Measurements from ENCODE around the gene HCN1.
"Not testable (repeated sequence)": the region's sequence is repeated elsewhere in the genome, so short reads cannot be mapped to it uniquely, and the experiment has no call there.

HCN1 gene

DNA sequence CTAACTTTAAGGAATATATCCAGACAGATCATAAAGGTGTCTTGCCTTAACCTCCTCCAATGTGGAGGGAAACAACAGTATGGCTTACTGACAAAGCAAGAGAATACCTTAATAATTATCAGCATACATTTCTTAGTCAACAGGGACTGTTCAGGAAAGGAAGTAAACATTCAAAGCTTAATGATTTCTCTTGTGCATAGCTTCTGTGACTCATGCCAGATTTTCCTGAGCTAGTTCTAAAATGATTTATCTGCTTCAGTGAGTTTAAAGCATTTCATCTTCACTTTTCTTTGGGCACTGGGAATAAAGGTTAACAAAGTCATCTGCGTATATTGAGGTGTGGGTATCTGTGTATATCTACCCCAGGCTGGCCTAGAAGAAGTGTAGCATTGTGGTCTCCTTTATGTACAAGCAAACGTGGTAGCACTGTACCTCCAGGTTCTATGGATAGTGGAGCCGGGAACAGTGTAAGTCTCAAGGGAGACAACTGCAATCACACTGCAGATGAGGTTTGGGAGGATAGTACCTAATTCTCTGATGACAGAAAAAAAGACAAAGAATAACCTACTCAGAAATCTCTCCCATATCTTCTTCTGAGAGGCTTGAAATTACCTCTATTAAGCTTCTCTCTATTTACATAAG, 284.1 kb downstream of the HCN1 start:
- no peak for DNase-seq

DNA sequence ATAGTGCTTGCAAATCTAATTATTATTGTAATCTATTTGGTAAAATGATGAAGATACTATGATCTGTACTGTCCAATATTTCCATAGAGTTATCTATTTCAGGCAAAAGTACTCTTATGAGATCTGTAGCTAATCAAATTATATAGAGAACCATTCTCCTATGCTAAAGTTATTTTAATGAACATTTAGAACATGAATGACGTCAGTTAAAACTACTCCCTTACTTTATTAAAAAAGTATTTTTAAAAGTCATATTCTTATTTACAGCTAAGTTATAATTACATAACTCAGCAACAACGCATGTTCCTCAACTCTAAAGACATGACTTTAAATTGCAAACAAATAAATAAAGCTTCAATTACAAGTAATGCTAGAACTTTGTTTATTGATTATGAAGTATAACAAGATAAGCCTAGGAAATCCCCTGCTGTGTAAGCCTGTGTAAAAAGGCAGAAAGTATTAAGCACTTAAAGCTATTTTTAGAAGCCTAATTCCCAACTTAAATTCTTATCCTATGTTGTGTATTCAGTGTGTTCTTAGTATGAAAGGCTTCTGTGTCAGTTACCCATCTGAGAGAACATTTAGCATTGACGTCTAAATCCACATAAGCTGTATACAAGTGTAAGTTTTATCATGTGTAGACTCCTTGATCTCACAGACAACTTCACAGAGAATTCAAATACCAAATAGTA, 285.7 kb downstream of the HCN1 start:
- no peak for DNase-seq

DNA sequence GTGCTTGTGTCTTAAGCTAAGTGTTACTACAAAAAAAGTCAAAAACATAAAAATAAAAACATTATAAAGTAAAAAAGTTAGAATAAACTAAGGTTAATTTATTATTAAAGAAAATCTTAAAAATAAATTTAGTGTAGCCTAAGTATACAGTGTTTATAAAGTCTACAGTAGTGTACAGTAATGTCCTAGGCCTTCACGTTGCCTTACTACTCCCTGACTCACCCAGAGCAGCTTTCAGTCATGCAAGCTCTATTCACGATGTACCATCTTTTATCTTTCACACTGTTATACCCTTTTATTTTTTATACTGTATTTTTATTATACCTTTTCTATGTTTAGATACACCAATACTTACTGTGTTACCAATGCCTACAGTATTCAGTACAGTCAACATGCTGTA, 288.1 kb downstream of the HCN1 start:
- DNase-seq: no peak

DNA sequence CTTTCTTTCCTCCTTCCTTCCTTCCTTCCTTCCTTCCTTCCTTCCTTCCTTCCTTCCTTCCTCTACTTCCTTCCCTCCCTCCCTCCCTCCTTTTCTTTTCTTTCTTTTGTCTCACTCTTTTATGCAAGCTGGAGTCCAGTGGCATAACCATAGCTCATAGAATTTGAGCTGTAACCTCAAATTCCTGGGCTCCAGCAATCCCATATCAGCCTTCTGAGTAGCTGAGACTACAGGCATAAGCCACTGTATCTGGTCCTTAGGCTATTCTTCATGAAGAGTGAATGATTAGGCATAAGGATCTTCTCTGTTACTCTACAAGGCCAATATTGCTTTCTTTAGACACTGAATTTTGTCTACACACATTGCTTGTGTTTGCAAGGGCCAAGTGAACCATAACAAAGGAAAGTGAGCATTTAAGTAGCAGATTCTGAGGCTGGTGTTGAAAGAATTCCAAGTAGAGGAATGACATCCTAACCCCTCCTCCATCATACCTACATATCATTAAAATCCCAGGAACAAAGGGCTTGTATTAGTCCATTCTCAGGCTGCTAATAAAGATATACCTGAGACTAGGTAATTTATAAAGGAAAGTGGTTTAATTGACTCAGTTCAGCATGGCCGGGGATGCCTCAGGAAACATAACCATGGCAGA, 293.2 kb downstream of the HCN1 start:
- no peak for DNase-seq

DNA sequence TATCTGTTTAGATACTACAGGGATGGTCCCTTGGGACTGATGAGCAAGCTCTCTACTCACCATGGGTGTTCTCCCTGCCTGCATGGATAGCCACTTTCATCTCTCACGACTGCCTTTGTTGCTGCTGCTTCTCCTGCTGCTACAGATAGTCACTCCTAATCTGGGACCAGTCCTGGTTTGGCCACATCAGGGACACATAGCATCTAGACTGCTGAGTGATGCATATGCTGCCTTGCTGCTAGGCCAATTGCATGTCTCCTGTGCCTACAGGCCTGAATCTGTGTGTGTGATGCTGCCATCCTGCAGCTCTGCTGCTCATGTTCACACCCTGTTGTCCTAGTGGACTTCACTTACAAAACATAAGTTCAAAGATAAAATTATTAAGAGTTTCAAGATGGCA, 297.1 kb downstream of the HCN1 start:
- no peak for DNase-seq

DNA sequence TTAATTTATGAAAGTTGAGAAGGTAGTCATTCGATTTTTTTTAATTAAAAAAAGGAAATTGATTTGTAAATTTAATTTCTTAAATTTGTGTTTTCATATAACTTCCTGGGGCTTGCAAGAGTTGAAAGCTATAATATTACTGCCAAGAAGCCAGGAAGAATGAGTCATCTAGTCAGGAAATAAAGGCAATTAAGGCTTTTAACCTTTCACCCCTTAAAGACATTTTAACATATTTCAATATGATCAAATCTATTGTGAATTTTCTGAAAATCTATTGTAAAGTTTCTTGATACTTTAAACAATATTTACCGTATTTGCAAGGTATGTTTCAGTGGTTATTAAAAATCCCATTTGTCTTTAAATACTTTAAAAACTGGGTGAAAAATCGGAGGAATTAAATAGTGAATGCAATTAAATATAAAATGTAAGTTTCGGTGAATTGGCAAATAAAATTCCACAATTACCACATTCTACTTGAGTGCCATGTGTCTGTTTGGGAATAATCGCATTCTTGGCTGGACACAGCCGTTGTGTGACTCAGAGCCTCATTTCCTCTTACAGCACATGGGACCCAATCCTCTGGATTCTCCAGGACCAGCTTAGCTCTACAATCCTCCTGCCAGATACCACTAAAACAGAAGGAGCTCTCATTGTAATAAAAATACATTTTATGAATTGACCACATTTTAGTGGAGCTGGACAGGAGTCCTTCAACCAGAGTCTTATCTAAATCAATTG, 310.7 kb downstream of the HCN1 start:
- no peak for DNase-seq

DNA sequence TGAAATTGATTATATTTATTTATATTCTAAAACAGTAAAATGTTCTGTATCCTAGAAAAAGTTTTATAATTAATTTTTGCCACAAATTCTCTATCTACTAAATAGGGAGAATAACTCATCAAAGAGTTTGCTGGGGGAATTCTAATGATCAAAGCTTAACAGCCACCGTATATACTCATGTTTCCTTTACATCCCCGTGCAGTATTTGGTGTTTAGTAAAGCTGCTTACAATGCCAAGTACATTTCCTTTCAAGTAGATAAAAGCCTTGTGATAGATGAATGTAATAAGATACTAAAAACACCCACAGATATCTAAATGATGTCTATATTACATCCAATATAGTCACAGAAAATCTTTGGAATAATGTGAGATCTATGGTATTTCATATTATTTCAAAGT, 312.2 kb downstream of the HCN1 start:
- no peak for DNase-seq

DNA sequence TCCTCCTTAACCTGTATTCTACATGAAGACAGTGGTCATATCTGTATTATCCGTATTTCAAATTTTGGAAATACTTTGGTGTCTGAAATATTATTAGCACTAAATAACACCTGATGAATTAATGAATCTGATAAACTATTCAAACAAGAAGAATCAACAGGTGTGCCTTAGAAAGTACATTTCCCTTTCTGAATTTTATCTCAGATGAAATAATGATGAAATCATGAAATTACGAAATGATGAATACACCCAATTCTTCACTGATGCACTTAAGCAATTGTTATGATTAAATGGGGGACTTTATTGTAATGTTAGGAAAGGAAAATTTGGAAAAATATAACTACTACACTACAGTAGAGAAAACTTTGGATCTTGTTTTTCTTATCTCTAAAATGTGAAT, 313.6 kb downstream of the HCN1 start:
- DNase-seq: no peak

DNA sequence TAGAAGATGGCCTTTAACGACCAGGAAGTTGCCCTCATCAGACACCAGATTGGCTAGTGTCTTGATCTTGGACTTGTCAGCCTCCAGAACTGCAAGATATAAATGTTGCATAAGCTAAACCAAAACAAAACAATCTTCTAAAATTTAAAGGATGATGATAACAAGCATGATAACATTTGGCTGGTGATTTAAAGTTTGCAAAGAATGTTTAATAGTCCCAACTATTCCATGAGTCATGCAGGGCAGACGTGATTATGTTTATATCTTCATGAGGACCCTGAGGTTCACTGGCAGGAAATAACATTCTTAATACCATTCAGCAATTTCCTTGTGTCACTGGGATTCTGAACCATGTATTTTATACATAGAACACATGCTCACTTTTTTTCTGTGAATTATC, 319.8 kb downstream of the HCN1 start:
- DNase-seq: no peak

DNA sequence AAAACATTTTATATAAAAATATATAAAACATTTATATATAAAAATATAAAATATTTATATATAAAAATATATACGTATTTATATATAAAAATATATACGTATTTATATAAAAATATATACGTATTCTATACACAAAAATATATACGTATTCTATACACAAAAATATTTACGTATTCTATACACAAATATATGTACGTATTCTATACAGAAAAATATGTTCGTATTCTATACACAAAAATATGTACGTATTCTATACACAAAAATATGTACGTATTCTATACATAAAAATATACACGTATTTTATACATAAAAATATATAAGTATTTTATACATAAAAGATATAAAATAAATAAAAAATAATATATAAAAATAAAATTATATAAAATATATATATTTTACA, 323.6 kb downstream of the HCN1 start:
- DNase-seq: no peak

DNA sequence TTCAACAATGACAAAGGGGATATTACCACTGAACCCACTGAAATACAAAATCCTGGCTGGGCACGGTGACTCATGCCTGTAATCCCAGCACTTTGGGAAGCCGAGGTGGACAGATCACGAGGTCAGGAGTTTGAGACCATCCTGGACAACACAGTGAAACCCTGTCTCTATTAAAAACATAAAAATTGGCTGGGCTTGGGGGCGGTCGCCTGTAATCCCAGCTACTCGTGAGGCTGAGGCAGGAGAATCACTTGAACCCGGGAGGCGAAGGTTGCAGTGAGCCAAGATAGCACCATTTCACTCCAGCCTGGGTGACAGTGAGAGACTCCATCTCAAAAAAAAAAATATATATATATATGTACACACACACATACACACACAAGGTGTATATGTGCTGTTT, 324.8 kb downstream of the HCN1 start:
- not testable (repeated sequence) for DNase-seq

DNA sequence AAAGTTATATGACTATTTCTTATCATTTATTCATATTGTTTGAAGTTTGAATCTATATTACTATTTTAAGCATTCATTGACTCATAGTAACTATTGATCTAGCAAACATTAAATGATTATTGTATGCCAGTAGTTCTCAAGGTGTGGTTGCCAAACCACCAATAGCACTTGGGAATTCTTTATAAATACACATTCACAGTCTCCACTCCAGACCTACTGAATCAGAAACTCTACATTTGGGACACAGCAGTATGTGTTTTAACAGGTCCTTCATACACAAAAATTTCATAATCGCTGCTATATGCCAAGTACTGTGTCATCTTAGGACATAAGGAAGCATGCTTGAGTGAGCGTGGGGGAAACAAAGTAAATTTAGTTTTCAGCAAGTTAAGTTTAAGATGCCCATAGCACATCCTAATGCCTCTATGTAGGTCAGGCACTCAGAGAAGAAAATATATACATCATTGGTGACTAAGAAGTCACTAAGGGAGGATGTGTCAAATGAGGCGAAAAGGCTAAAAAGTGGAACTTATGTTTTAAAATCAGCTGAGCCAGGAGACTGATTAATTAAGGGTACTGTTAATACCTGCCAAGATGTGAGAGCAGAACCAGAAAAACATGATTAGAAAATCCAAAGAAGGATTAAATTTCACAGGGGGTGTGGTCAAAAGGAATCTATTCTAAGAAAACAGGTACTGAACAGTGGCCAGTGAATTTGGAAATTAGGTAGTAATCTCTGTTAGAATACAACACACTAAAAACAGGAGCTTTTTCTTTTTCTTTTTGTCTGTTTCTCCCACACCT, 340.8 kb downstream of the HCN1 start:
- DNase-seq: no peak

DNA sequence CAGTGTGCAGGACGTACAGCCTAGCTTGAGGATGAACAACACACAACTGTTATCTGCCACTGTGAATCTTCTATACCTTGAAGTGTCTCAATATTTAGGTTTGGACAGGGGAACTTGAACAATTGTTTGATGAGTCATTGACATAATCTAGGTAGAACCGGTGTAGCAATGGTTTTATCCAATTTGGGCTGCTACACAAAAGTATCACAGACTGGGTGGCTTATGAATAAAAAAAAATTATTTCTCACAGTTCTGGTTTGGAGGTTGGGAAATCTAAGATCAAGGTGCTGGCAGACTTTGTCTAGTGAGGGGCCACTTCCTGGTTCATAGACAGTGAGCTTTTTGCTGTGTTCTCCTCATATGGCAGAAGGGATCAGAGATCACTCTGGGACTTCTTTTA, 359.7 kb downstream of the HCN1 start:
- no peak for DNase-seq

DNA sequence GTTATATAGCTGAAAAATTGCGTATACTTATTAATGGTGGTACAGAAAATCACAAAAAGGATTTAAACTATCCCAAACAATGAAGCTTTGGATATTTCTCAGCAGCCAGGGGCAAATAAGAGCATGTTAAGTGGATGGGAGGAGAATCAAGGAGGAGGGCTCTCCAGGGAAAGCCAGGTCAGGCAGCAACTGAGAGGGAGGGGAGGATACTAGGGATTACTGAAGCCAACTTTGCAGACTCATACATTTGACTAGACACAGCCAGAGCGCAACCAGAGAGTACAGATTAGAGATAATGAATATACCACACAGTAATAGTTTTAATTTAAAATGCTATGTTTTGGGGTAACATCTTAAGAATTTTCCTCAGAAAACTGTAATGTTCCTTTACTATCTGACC, 360.2 kb downstream of the HCN1 start:
- DNase-seq: no peak

DNA sequence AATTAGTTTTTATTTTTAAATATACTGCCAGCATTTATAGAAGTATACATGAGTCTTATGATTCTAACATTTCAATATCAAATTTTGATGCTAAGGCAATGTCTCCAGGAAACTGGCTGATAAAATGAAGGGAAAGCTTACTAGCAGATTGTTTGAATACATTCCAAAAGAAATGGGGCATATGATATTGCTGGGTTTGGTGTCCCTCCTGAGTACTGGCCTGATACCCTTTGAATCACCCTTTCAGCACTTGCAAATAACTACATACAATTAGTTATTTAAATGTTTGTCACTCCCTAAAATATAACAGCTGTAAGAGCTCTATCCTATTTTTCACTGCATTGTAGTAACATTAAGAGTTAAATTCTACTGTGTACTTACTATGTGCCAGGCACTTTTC, 360.8 kb downstream of the HCN1 start:
- no peak for DNase-seq

DNA sequence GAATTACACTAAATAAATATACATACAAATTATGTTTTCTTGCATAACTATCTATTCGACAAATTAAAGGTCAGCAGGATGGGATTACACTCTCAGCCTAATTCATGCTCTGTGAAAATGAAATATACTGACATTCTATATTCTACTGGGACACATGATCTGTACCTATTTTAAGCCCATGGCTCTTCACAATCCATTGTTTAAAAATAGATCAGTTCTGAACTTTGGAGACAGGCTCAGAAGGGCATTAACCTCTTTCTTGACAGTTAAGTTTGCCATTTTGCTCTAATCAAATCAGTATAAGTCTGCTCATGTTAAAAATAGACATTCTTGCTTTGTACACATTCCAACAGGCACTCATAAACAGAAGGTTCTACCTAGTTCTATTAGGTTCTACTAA, 361.2 kb downstream of the HCN1 start:
- DNase-seq: no peak

DNA sequence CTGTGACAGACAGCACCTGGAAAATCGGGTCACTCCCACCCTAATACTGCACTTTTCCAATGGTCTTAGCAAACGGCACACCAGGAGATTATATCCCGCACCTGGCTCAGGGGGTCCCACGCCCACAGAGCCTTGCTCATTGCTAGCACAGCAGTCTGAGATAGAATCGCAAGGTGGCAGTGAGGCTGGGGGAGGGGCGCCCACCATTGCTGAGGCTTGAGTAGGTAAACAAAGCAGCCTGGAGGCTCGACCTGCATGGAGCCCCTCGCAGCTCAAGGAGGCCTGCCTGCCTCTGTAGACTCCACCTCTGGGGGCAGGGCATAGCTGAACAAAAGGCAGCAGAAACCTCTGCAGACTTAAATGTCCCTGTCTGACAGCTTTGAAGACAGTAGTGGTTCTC, 383.6 kb downstream of the HCN1 start:
- not testable (repeated sequence) for DNase-seq

DNA sequence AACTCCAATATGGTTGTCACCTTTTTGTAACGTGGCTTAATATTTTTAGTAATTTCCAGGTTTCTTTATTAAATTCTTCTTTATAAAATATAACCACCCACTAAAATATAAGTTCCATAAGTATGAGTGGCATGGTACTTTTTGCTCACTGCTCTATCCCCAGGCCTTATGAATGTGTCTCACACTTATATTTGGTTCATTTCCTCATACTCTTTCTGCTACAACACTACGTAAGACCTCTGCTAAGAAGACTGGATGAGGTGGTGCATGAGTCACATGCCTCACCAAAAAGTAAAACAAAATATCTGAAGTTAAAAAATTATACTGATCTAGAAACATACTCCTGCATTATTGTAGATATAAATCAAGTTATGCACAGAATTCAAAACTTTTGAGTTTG, 400.9 kb downstream of the HCN1 start:
- DNase-seq: no peak

DNA sequence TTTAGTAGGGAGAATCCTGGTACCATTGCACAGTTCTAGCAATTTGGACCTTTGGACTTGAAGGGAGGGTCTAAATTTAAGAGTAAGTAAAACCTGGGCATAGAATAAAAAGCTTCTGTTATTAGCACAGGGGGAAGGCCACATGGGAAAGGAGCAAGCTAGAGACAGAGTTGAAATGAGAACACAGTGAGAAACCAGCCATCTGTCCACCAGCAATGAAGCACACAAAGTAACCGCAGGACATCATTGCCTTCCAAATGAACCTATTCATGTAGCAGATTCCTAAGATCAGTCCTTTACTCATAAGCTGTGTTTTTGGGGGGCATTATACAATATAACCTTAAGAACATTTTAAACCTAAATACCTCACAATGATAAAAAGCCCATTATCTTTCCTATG, 407.4 kb downstream of the HCN1 start:
- no peak for DNase-seq

DNA sequence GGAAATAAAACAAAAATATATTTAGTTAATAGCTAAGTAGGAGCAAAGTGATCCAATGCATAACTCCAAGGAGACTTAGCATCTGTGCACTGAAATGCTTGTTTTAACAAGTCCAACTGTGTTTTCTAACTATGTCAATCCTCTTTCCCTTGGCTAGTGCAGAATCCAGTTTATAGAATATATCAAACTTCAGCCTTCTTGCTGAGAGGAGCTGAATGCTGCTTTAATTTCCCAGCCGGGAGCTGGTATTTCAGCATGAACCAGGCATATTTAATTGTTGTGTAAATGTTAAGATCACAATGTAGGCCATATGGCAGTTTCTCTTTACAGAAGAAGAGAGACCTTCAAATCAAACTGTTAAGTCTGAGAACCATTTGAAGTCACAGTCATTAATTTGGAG, 411.7 kb downstream of the HCN1 start:
- DNase-seq: no peak

DNA sequence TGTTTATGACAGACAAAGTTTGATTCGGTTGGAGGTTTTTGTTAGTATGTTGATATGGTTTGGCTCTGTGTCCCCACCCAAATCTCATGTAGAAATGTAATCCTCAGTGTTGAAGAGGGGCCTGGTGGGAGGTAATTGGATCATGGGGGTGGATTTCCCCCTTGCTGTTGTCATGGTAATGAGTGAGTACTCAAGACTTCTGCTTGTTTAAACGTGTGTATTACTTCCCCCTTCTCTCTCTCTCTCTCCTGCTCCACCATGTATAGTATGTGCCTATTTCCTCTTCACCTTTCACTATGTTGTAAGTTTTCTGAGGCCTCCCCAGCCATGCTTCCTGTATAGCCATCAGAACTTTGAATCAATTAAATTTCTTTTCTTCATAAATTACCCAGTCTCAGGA, 415.1 kb downstream of the HCN1 start:
- DNase-seq: no peak

DNA sequence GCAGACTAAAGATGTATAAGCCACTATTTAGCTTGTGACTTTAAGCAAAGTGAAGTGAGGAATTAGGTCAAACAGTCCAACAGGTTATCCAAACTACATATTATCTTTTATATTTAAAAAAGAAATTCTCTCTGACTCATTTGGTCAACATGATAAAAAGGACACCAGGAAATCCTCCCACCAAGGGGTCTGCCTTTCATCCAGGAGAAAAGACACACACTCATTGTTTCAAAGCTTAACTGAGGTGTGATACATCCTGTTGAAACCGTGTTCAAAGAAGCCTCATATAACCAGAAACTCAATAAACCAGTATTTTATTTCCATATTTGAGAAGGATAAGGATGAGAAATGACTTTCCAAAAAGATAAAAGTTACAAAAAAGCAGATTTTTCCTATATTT, 417.1 kb downstream of the HCN1 start:
- DNase-seq: no peak

DNA sequence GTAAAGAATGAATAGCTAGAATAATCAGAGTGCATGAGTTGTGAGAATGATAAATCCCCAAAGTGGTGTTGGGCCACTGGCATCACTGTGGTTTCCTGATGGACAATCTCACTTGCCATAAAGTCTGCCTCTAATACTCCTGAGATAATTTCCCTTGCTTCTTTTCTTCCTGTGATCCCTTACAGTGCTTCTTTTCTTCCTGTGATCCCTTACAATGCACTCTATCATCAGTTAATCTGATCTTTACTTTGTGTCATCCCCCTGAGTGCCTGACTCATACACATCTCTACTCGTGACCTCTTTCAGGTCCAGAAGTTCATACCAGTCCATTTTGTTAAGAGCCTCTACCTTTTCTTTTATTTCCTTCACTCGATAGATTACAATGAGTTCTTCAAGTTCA, 418.3 kb downstream of the HCN1 start:
- DNase-seq: no peak
